ENCODE results near the gene FBXL15. TPM values are rescaled to one million over a fixed set of nuclear protein-coding genes. Genes with fewer than 3 reads are reported as not detected.

FBXL15 gene
- total and polyA plus RNA-seq, 2 of the 4 experiments (the other 2 are of a cell fraction): 3.0 to 8.4 TPM

DNA sequence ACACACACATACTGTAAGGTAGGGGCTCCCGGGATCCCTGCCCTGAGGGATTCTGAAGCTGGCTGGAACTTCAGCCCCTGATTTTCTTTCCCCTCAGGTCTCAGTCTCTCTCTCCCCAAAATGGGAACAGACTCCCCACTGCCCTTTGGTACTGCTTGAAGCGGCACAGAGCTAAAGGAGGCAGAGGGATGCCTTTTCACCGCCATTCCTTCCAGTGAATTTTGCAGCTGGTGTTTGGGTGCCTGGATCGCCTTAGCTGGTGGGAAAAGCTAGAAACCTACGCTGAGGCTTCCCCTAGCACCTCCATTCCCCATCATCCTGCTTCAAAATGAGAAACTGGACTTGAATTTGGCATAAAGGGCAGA, 14.5 kb downstream of the FBXL15 start:
- no peaks in the 10 kb centered on the region for H3K9me3 ChIP-seq (ENCODE audit: control insufficient read depth, insufficient read depth, low read length)
- BruUV-seq (replicated peaks): no TSS peak
- ATAC-seq (ENCODE audit: low read depth) (no peak), DNase-seq (no peak)
- no peaks in the 10 kb centered on the region for H3K27me3 ChIP-seq (ENCODE audit: control insufficient read depth, insufficient read depth, low read length)
- peak overlapping the region; percentile 69; the same call in 1 of the 2 replicates for H3K18ac ChIP-seq (ENCODE audit: low read depth, low read length)
- H2BK15ac ChIP-seq (ENCODE audit: low read depth, low read length): no peak overlapping the region; the same call in 1 of the 3 replicates
- H4K91ac ChIP-seq (ENCODE audit: insufficient read depth, low read depth, low read length): peak overlapping the region; percentile 43; the same call in 1 of the 2 replicates
- H3K27ac ChIP-seq (ENCODE audit: insufficient read depth, low read length): peak overlapping the region; percentile 23; the same call in 1 of the 2 replicates
- ChIA-PET CTCF (no interaction called here), POLR2A (ENCODE audit: unreplicated experiment) (interaction anchor here (0.6 kb wide), 1 partner anchor 18 kb away, joined by 5 read pairs; no protein-coding TSS in a partner anchor)
- peaks cover 6 to 18% of the 10 kb centered on the region in 2 experiments; a peak in 3 of 4 replicates for H3K79me1 ChIP-seq (ENCODE audit: low read depth in 1 of 2, low read length in 2 of 2)
- TF ChIP-seq MAFK (IDR thresholded peaks at IDR 0.05; ENCODE audit: low read depth, low read length) (no peak), RFX5 (IDR thresholded peaks at IDR 0.05; ENCODE audit: low read depth, low read length) (no peak), RCOR1 (IDR thresholded peaks at IDR 0.05; ENCODE audit: insufficient replicate concordance, low read length) (no peak), POLR2A (IDR thresholded peaks at IDR 0.05; ENCODE audit: low read depth, low read length) (no peak)
- no peak overlapping the region; the same call in 1 of the 2 replicates for H2BK20ac ChIP-seq (ENCODE audit: low read depth, low read length)
- H4K20me1 ChIP-seq (ENCODE audit: insufficient read depth, low read length): no peaks in the 10 kb centered on the region
- H3K56ac ChIP-seq (ENCODE audit: extremely low read depth, insufficient read depth, low read length): no peak overlapping the region
- H3K14ac ChIP-seq (replicated peaks; ENCODE audit: low read depth, low read length): peak overlapping the region; percentile 62; the same call in 1 of the 2 replicates
- peak overlapping the region; percentile 39; the same call in 1 of the 2 replicates for H2BK120ac ChIP-seq (ENCODE audit: low read depth, low read length)
- peak overlapping the region; percentile 12 for H2AK9ac ChIP-seq (replicated peaks; ENCODE audit: low read depth, low read length, poor library complexity)
- peaks cover 13% of the 10 kb centered on the region for H3K4me1 ChIP-seq (ENCODE audit: control insufficient read depth, insufficient read depth, low read length)
- H3K4ac ChIP-seq (ENCODE audit: low read depth, low read length): peak overlapping the region; percentile 34
- peak overlapping the region; percentile 85 for H2AFZ ChIP-seq (replicated peaks; ENCODE audit: low read length, poor library complexity)
- intact Hi-C loops (cut with micrococcal nuclease) (no loop called here), in situ Hi-C loops (cut with MboI; ENCODE audit: low sequenced_read_pairs) (no loop called here), dilution Hi-C loops (cut with HindIII; ENCODE audit: low sequenced_read_pairs, unreplicated experiment) (no loop called here)
- peak overlapping the region; percentile 48; the same call in 1 of the 2 replicates for H2AK5ac ChIP-seq (ENCODE audit: low read depth, low read length)
- 0 out of 2 replicates have a peak overlapping the region, but pooled peaks have one; percentile 1 for H3K9ac ChIP-seq (ENCODE audit: low read depth, low read length)
- H4K5ac ChIP-seq (ENCODE audit: low read depth, low read length): peak overlapping the region; percentile 87
- no peak overlapping the region for H3K4me3 ChIP-seq (ENCODE audit: insufficient read depth, low read depth, low read length)
- peak overlapping the region; percentile 49; the same call in 1 of the 2 replicates for H3K23ac ChIP-seq (ENCODE audit: low read depth, low read length)
- H3K36me3 ChIP-seq (ENCODE audit: control insufficient read depth, insufficient read depth, low read length): no peaks in the 10 kb centered on the region
- H4K8ac ChIP-seq (ENCODE audit: low read depth in 2 of 2, low read length in 2 of 2): peak overlapping the region; percentile 34 to 94
- WGBS, 2 experiments (ENCODE audit: extremely low coverage in 2 of 2, insufficient read length in 1 of 2): 100% methylated on average over 1 of the region's 5 CpGs; no CpG with 5 or more reads in 1 of the 2 experiments
- peaks cover 5% of the 10 kb centered on the region; the same call in 1 of the 2 replicates for H3K9me1 ChIP-seq (ENCODE audit: insufficient read depth, low read length)
- H2BK5ac ChIP-seq (ENCODE audit: low read depth, low read length, poor library complexity, severe bottlenecking): no peak overlapping the region
- no peak overlapping the region for H3K4me2 ChIP-seq (ENCODE audit: low read depth, low read length)
